K562 (cell line): ENCODE data around the gene FBP2. TPM values are rescaled to one million over a fixed set of nuclear protein-coding genes. Genes with fewer than 3 reads are reported as not detected.

Source experiments
- ATAC-seq: fragments of 200-7000 bp; cut with Tn5 transposase; 3 replicates; pipeline ENCODE4 v1.9.1; 2020; ENCODE audit warnings: moderate library complexity
- BruUV-seq: library from RNA; stranded (reverse); fragments of 400-500 nt; replicated peaks from 2 replicates; lab custom pipeline; 2021; lab: Mats Ljungman, UMichigan
- CTCF ChIA-PET: fragments of 300-600 bp; formaldehyde crosslinking; extraction: SDS; loops from one replicate; lab custom pipeline; 2021; ENCODE audit warnings: low intra/inter-chr PET ratio; lab: Yijun Ruan, JAX
- POLR2A ChIA-PET: fragments of 300-600, 350-650 bp; sonication (Branson Sonifier 250); formaldehyde crosslinking; extraction: SDS; loops from one replicate; lab custom pipeline; 2021; ENCODE audit warnings: antibody characterized with exemption, inconsistent platforms; lab: Yijun Ruan, JAX
- DNase-seq, 4 experiments: peaks; one replicate each; pipeline versions ENCODE4 v3.0.0 to v3.0.0-alpha.2; 2011 to 2018; ENCODE audit warnings: low spot score in 3 of 4, mixed read lengths in 3 of 4; ENCODE audit errors: extremely low read depth in 1 of 4
- FAIRE-seq: peaks from 2 replicates; lab custom pipeline; 2011; peaks lifted over from hg19 to GRCh38; lab: Jason Lieb, UNC
- H2AFZ ChIP-seq: 2 replicates; pipeline ENCODE4 v1.6.0; 2011; ENCODE audit warnings: low read depth, low read length, control low read depth, inconsistent platforms
- H3K27ac ChIP-seq: fragments of 200-600 bp; 3 replicates; pipeline ENCODE4 v1.8.0; 2011; ENCODE audit warnings: low read depth, mild to moderate bottlenecking, control low read depth, inconsistent platforms, low read length, moderate library complexity, mixed read lengths; ENCODE audit errors: extremely low read depth
- H3K27me3 ChIP-seq, 2 experiments: fragments of 300-600 bp in 1 of 2; 2 replicates in 1 of 2; 3 replicates in 1 of 2; pipeline versions ENCODE4 v1.6.0 to v1.8.0; 2011; ENCODE audit warnings: inconsistent platforms in 2 of 2, low read length in 2 of 2, mild to moderate bottlenecking in 1 of 2, mixed read lengths in 1 of 2, moderate library complexity in 1 of 2; ENCODE audit not compliant: control insufficient read depth in 2 of 2, insufficient read depth in 2 of 2
- H3K36me3 ChIP-seq: fragments of 300-600 bp; 3 replicates; pipeline ENCODE4 v1.8.0; 2011; ENCODE audit warnings: mild to moderate bottlenecking, low read length, inconsistent platforms; ENCODE audit not compliant: control insufficient read depth, insufficient read depth
- H3K4me1 ChIP-seq, 2 experiments: fragments of 200-600 bp in 1 of 2; replicated peaks in 1 of 2; 2 replicates in 1 of 2; 3 replicates in 1 of 2; pipeline versions ENCODE4 v1.5.1 to v1.8.0; 2011; ENCODE audit warnings: inconsistent platforms in 2 of 2, low read length in 2 of 2, mild to moderate bottlenecking in 1 of 2, mixed read lengths in 1 of 2, moderate library complexity in 1 of 2; ENCODE audit not compliant: control insufficient read depth in 2 of 2, insufficient read depth in 2 of 2
- H3K4me2 ChIP-seq: 2 replicates; pipeline ENCODE4 v1.6.1; 2011; ENCODE audit warnings: low read length, control low read depth, inconsistent platforms, mixed read lengths; ENCODE audit not compliant: insufficient read depth
- H3K4me3 ChIP-seq: fragments of 200-600 bp; sonication (generic), shearing (Covaris generic); 2 replicates; pipeline ENCODE4 v1.5.1; 2016; ENCODE audit warnings: control low read depth, inconsistent platforms
- H3K79me2 ChIP-seq: fragments of 200-600 bp; 3 replicates; pipeline ENCODE4 v1.8.0; 2011; ENCODE audit warnings: low read length, inconsistent platforms; ENCODE audit not compliant: control insufficient read depth, insufficient read depth
- H3K9ac ChIP-seq, 2 experiments: 2 replicates each; pipeline versions ENCODE4 v1.6.0 to v1.6.1; 2011; ENCODE audit warnings: low read depth in 2 of 2, low read length in 2 of 2, control low read depth in 1 of 2, inconsistent platforms in 1 of 2, mild to moderate bottlenecking in 1 of 2, mixed read lengths in 1 of 2; ENCODE audit not compliant: insufficient read depth in 1 of 2
- H3K9me1 ChIP-seq: one replicate; pipeline ENCODE4 v1.6.0; 2011; ENCODE audit warnings: inconsistent platforms, mild to moderate bottlenecking, low read length, moderate library complexity; ENCODE audit not compliant: control insufficient read depth, insufficient read depth
- H3K9me3 ChIP-seq: replicated peaks from 2 replicates; pipeline ENCODE4 v1.5.1; 2011; ENCODE audit warnings: low read depth, low read length, inconsistent platforms; ENCODE audit not compliant: control insufficient read depth, insufficient read depth
- H4K20me1 ChIP-seq: replicated peaks from 2 replicates; pipeline ENCODE4 v1.6.1; 2011; ENCODE audit warnings: low read length, inconsistent platforms, mixed read lengths; ENCODE audit not compliant: control insufficient read depth, insufficient read depth
- ATF1 ChIP-seq, 2 experiments: fragments of 450-650 bp in 1 of 2; IDR thresholded peaks; 2 replicates each; pipeline ENCODE4 v1.6.1; 2016; ENCODE audit warnings: missing compliant biosample characterization in 1 of 2, missing genetic modification characterization in 1 of 2
- CBFB ChIP-seq: sonication (generic); formaldehyde crosslinking; IDR thresholded peaks from 2 replicates; pipeline ENCODE4 v1.4.0; 2020; ENCODE audit warnings: mild to moderate bottlenecking, missing genetic modification reagents
- FOXM1 ChIP-seq, 2 experiments: fragments of 450-650 bp in 1 of 2; sonication (generic) in 1 of 2; formaldehyde crosslinking in 1 of 2; IDR thresholded peaks; 2 replicates each; pipeline versions ENCODE4 v1.6.1 to v1.9.0; 2017 to 2022; ENCODE audit warnings: low read depth in 2 of 2, mild to moderate bottlenecking in 2 of 2, missing genetic modification reagents in 1 of 2, moderate library complexity in 1 of 2
- FOXP1 ChIP-seq: sonication (generic); formaldehyde crosslinking; IDR thresholded peaks from 2 replicates; pipeline ENCODE4 v1.8.0; 2022; ENCODE audit warnings: mild to moderate bottlenecking, missing genetic modification reagents
- ILF3 ChIP-seq: fragments of 450-650 bp; IDR thresholded peaks from 2 replicates; pipeline ENCODE4 v1.6.1; 2018; ENCODE audit warnings: antibody characterized with exemption, mild to moderate bottlenecking, moderate library complexity, borderline replicate concordance
- JUND ChIP-seq, 2 experiments: IDR thresholded peaks; 2 replicates in 1 of 2; 3 replicates in 1 of 2; pipeline ENCODE4 v1.6.1; 2011; ENCODE audit warnings: borderline replicate concordance in 2 of 2, low read depth in 2 of 2, low read length in 2 of 2, improper control_type of control experiment in 1 of 2, missing biosample characterization in 1 of 2, missing genetic modification characterization in 1 of 2, missing genetic modification reagents in 1 of 2
- KDM4B ChIP-seq, 2 experiments: fragments of 450-650 bp in 1 of 2; sonication (generic) in 1 of 2; IDR thresholded peaks; 2 replicates each; pipeline ENCODE4 v1.6.1; 2016 to 2017; ENCODE audit warnings: borderline replicate concordance in 2 of 2, antibody characterized with exemption in 1 of 2, low read depth in 1 of 2, mild to moderate bottlenecking in 1 of 2
- KHSRP ChIP-seq: fragments of 450-650 bp; IDR thresholded peaks from 2 replicates; pipeline ENCODE4 v1.6.1; 2017
- MEIS2 ChIP-seq: fragments of 450-650 bp; IDR thresholded peaks from 2 replicates; pipeline ENCODE4 v1.6.1; 2014; ENCODE audit warnings: mild to moderate bottlenecking; ENCODE audit not compliant: partially characterized antibody
- POLR2A ChIP-seq: fragments of 450-650 bp; conservative IDR thresholded peaks from 2 replicates; pipeline ENCODE4 v1.6.1; 2016
- POU5F1 ChIP-seq: fragments of 150-350 bp; IDR thresholded peaks from 2 replicates; pipeline ENCODE4 v1.6.1; 2014; ENCODE audit warnings: borderline replicate concordance, low read length, low read depth, mild to moderate bottlenecking; ENCODE audit not compliant: partially characterized antibody
- SRSF3 ChIP-seq: fragments of 200-400 bp; formaldehyde crosslinking; IDR thresholded peaks from 2 replicates; pipeline ENCODE4 v1.6.1; 2016; ENCODE audit warnings: mild to moderate bottlenecking, low read length, moderate library complexity; ENCODE audit not compliant: insufficient read depth
- TBL1XR1 ChIP-seq, 2 experiments: IDR thresholded peaks; 2 replicates each; pipeline ENCODE4 v1.6.1; 2012; ENCODE audit warnings: improper control_type of control experiment in 2 of 2, low read length in 2 of 2, mild to moderate bottlenecking in 1 of 2
- THRAP3 ChIP-seq: fragments of 450-650 bp; IDR thresholded peaks from 2 replicates; pipeline ENCODE4 v1.6.1; 2016; ENCODE audit warnings: mild to moderate bottlenecking, inconsistent platforms, borderline replicate concordance
- ZBTB7A ChIP-seq: IDR thresholded peaks from 2 replicates; pipeline ENCODE4 v1.6.1; 2011; ENCODE audit warnings: low read depth, mild to moderate bottlenecking, low read length, moderate library complexity, borderline replicate concordance; ENCODE audit not compliant: control insufficient read depth
- ZNF197 ChIP-seq: fragments of 200-800 bp; sonication (Bioruptor generic); IDR thresholded peaks from 2 replicates; pipeline ENCODE4 v1.6.1; 2016; ENCODE audit warnings: low read depth, missing genetic modification characterization, missing compliant biosample characterization
- ZNF212 ChIP-seq: fragments of 450-650 bp; formaldehyde crosslinking; IDR thresholded peaks from 2 replicates; pipeline ENCODE4 v1.4.0; 2020; ENCODE audit warnings: mild to moderate bottlenecking
- ZSCAN32 ChIP-seq: fragments of 450-650 bp; formaldehyde crosslinking; IDR thresholded peaks from 2 replicates; pipeline ENCODE4 v1.4.0; 2020; ENCODE audit warnings: mild to moderate bottlenecking, moderate library complexity
- WGBS: fragments of 100-300 bp; shearing (Covaris generic); methylation state at CpG from one replicate; pipeline ENCODE4 v1.1.6; 2016; ENCODE audit warnings: low coverage, mixed read lengths; ENCODE audit not compliant: insufficient coverage; ENCODE audit errors: missing lambda C conversion rate; 5-methylcytosine and 5-hydroxymethylcytosine counted together
- in situ Hi-C: fragments of 300-500 bp; cut with MboI; formaldehyde crosslinking; loops from 4 replicates; pipeline ENCODE4 v1.15.0; 2018; ENCODE audit warnings: inconsistent platforms, mixed read lengths
- intact Hi-C: fragments of 100-400 bp; cut with micrococcal nuclease; formaldehyde crosslinking; loops from 2 replicates; pipeline ENCODE4 v1.14.2; 2022
- polyA plus RNA-seq, 8 experiments: library from polyadenylated mRNA; depleted of rRNA in 4 of 8; stranded (reverse) in 5 of 8; unstranded in 3 of 8; fragments of >200 nt; fragmentation: Nextera tagmentation in 2 of 8; fragmentation: Illumina TruSeq in 1 of 8; extraction: Ambion mirVana in 2 of 8; extraction: Trizol in 1 of 8; gene quantifications; 2 replicates each; pipeline versions ENCODE4 v1.2.1 to v1.2.3, GENCODE V29; 2011 to 2014; ENCODE audit warnings: inconsistent platforms in 1 of 8, missing spikeins in 1 of 8
- total RNA-seq, 7 experiments: library from RNA; depleted of rRNA in 6 of 7; stranded (reverse); fragments of >200 nt in 6 of 7; fragmentation: Illumina TruSeq in 2 of 7; extraction: Trizol in 2 of 7; gene quantifications; 2 replicates each; pipeline versions ENCODE4 v1.2.1 to v1.2.3, GENCODE V29; 2011 to 2021; ENCODE audit warnings: low replicate concordance in 1 of 7
- TF ChIP-seq, protein P1 (sequence below): fragments of 250-450 bp; sonication (Bioruptor Pico); IDR thresholded peaks from 2 replicates; pipeline ENCODE4 v1.5.0; 2021

FBP2 gene
- total and polyA plus RNA-seq, 9 of the 15 experiments (the other 6 are each of a cell fraction or from before 2014, with no cell fraction given), result 0.06 TPM; not detected in 7

DNA sequence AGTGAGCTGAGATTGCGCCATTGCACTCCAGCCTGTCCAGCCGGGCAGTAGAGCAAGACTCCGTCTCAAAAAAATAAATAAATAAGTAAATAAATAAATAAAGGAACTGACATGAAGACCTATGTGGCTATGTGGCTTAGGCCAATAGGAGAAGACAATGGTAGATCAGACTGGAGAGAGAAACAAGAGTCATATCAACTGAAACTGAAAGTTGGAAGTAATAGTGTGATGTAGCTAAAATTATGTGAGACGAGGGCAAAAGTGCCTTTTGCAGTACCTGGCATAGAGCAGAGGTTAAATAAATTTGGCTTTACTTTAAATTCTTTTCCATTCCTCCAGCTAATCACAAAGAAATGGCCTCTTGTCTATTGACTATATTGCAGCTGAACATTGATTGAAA lies 7.3 kb downstream of the FBP2 start (continued):
- TF ChIP-seq ZSCAN32 (CRISPR knock-in tag), result no peak
- no peak for TF ChIP-seq ATF1 (CRISPR knock-in tag; IDR thresholded peaks at IDR 0.05)
- no peak for TF ChIP-seq ATF1 (tag; IDR thresholded peaks at IDR 0.05)
- TF ChIP-seq ZNF212 (CRISPR knock-in tag), result no peak
- TF ChIP-seq, all 486 proteins: peak for 0

DNA sequence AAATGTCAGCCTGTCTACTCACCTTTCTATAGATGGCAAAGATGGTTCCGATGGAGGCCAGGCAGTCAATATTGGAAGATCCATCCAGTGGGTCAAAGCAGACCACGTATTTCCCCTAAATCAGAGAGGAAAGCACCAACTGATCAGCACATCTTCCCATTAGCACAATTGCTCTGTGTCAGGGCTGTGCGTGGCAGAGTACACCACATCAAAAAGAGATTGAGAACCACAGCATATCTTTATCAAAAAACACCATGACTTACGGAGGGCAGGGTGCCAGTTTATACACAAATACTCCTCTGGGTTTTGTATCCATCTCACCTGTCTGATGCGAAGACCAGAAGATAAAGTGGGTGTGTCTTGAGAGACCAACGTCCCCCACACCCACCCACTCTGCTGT lies 9.1 kb downstream of the FBP2 start:
- 9% methylated on average over 6 of the region's 6 CpGs for WGBS
- POLR2A ChIA-PET, result interaction anchor here (1.4 kb wide), 1 partner anchor 203 kb away, joined by 3 read pairs; no protein-coding TSS in a partner anchor
- Histone ChIP-seq H3K4me3 (no peak overlapping the region), H3K36me3 (no peaks in the 10 kb centered on the region), H3K79me2 (no peaks in the 10 kb centered on the region), H3K27me3 (peaks cover 39 to 54% of the 10 kb centered on the region in 2 experiments), H3K27ac (no peak overlapping the region), H2AFZ (no peak overlapping the region), H3K9me1 (no peaks in the 10 kb centered on the region), H3K4me1 (no peaks in the 10 kb centered on the region; a peak in 1 of 5 replicates), H3K4me2 (no peak overlapping the region), H3K9me3 (no peaks in the 10 kb centered on the region), H4K20me1 (no peaks in the 10 kb centered on the region), H3K9ac (no peak overlapping the region)
- no TSS peak for BruUV-seq
- in situ Hi-C loops, result no loop called here
- TF ChIP-seq TBL1XR1 (IDR thresholded peaks at IDR 0.05; ENCODE audit: low read length in 2 of 2) (no peak), FOXP1 (CRISPR knock-in tag) (no peak), ILF3 (no peak), POU5F1 (no peak), ZNF197 (no peak), KHSRP (no peak), ZSCAN32 (CRISPR knock-in tag) (no peak), POLR2A (no peak), KDM4B (IDR thresholded peaks at IDR 0.05; ENCODE audit: borderline replicate concordance in 2 of 2, low read depth in 1 of 2) (no peak), THRAP3 (no peak), FOXM1 (IDR thresholded peaks at IDR 0.05; ENCODE audit: low read depth) (no peak), FOXM1 (CRISPR knock-in tag; IDR thresholded peaks at IDR 0.05; ENCODE audit: low read depth) (no peak), ZBTB7A (no peak), JUND (IDR thresholded peaks at IDR 0.05; ENCODE audit: borderline replicate concordance, low read depth, low read length) (no peak), JUND (tag; IDR thresholded peaks at IDR 0.05; ENCODE audit: borderline replicate concordance, low read depth, low read length) (no peak), SRSF3 (no peak), CBFB (no peak), MEIS2 (no peak)
- TF ChIP-seq, protein P1, sequence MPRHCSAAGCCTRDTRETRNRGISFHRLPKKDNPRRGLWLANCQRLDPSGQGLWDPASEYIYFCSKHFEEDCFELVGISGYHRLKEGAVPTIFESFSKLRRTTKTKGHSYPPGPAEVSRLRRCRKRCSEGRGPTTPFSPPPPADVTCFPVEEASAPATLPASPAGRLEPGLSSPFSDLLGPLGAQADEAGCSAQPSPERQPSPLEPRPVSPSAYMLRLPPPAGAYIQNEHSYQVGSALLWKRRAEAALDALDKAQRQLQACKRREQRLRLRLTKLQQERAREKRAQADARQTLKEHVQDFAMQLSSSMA (CRISPR knock-in tag), result no peak
- no peak for ATAC-seq
- DNase-seq, result no peak
- FAIRE-seq, result no peak
- intact Hi-C loops, result no loop called here
- CTCF ChIA-PET, result no interaction called here
